Gastrocnemius medialis (tissue), 4 donors: ENCODE data around the gene STAC2.

Experiments
- POLR2A ChIP-seq, 2 donors: fragments of 450-650 bp; IDR thresholded peaks; one replicate each; pipeline ENCODE4 v1.6.1; 2017; ENCODE audit warnings: antibody characterized with exemption in 2 of 2, mild to moderate bottlenecking in 2 of 2, moderate library complexity in 2 of 2
- TF ChIP-seq, protein P1 (sequence below), 5 experiments: fragments of 450-650 bp in 3 of 5; fragments of 200-600 bp in 2 of 5; sonication (generic) in 2 of 5; IDR thresholded peaks in 4 of 5; conservative IDR thresholded peaks in 1 of 5; 1 replicate in 4 of 5; 2 replicates in 1 of 5; pipeline ENCODE4 v1.5.1; 2016 to 2019; ENCODE audit warnings: antibody characterized with exemption in 5 of 5, mild to moderate bottlenecking in 3 of 5, moderate library complexity in 3 of 5

DNA sequence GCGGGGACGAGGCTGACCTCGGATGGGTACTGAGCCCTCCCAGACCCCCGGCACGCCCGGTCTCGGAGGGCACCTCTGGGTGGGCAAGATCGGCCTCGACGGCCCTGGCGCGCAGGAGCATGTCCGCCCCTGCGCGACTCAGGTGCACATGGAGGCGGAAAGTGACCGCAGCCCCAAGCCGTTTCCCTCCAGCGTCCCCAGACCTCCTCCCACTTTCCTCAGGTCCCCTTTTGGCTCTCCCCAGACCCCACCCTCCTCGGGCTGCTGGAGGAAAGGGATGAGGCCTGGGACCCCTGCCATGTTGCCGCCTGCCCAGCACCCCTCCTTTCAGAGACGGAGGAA lies 15.7 kb downstream of the STAC2 start:
- no peak for TF ChIP-seq POLR2A (IDR thresholded peaks at IDR 0.05)
- TF ChIP-seq, protein P1, sequence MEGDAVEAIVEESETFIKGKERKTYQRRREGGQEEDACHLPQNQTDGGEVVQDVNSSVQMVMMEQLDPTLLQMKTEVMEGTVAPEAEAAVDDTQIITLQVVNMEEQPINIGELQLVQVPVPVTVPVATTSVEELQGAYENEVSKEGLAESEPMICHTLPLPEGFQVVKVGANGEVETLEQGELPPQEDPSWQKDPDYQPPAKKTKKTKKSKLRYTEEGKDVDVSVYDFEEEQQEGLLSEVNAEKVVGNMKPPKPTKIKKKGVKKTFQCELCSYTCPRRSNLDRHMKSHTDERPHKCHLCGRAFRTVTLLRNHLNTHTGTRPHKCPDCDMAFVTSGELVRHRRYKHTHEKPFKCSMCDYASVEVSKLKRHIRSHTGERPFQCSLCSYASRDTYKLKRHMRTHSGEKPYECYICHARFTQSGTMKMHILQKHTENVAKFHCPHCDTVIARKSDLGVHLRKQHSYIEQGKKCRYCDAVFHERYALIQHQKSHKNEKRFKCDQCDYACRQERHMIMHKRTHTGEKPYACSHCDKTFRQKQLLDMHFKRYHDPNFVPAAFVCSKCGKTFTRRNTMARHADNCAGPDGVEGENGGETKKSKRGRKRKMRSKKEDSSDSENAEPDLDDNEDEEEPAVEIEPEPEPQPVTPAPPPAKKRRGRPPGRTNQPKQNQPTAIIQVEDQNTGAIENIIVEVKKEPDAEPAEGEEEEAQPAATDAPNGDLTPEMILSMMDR (IDR thresholded peaks at IDR 0.05 in 4 of 5, conservative IDR thresholded peaks at IDR 0.05 in 1 of 5): no peak
